Loucy (cell line): ENCODE results near the gene PODXL2.

Experiments used
- EZH2phosphoT487 ChIP-seq: fragments of 200-600 bp; IDR thresholded peaks from 2 replicates; pipeline ENCODE4 v1.6.1; 2018; ENCODE audit warnings: antibody characterized with exemption, mild to moderate bottlenecking, moderate library complexity, borderline replicate concordance
- TF ChIP-seq, protein P1 (sequence below): fragments of 200-600 bp; sonication (generic); conservative IDR thresholded peaks from 2 replicates; pipeline ENCODE4 v1.5.1; 2014; ENCODE audit warnings: mild to moderate bottlenecking, antibody characterized with exemption, low read length

DNA sequence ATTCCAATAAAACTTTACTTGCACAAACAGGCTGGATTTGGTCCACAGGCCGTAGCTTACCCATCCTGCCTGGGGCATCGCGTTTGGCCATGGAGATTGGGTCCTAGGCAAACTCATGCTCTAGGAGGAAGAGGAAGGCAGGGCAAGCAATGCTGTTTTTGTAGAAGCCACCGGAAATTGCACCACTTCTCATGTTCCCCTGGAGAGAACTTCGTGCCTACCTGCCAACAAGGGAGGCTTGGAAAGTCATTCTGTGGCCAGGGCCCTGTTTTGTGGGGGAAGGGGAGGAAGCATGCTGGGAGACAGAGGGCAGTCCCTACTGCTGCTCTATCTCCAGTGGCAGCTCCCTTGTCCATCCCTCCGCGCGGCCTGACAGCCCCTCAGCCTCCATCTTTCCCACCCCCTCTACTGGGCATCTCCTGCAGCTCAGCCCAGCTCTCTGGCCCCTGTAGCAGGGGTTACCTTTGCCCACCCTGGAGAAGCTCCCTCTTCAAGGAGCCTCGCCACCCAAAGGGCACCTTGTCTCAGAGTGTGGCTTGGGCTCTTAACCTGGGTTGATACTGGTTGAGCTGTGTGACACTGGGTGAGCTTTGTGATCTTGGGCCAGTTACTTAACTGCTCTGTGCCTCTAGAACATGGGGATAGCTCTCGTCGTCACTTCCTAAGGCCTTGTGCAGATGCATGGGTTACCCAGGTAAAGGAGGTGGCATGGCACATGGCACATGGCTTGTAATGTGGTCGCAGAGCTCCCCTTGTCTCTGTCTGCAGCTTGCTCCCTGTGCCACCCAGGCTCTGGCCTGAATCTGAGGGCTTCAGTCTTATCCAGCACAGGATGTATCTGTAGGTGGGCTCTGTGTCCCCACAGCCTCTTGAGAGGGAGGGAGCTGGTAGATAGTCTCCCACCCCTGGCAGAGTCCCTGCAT lies 49.9 kb downstream of the PODXL2 start:
- TF ChIP-seq, protein P1, sequence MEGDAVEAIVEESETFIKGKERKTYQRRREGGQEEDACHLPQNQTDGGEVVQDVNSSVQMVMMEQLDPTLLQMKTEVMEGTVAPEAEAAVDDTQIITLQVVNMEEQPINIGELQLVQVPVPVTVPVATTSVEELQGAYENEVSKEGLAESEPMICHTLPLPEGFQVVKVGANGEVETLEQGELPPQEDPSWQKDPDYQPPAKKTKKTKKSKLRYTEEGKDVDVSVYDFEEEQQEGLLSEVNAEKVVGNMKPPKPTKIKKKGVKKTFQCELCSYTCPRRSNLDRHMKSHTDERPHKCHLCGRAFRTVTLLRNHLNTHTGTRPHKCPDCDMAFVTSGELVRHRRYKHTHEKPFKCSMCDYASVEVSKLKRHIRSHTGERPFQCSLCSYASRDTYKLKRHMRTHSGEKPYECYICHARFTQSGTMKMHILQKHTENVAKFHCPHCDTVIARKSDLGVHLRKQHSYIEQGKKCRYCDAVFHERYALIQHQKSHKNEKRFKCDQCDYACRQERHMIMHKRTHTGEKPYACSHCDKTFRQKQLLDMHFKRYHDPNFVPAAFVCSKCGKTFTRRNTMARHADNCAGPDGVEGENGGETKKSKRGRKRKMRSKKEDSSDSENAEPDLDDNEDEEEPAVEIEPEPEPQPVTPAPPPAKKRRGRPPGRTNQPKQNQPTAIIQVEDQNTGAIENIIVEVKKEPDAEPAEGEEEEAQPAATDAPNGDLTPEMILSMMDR, result no peak
- no peak for TF ChIP-seq EZH2phosphoT487
